ENCODE results near the gene VBP1.
"Not testable (repeated sequence)": the region's sequence is repeated elsewhere in the genome, so short reads cannot be mapped to it uniquely, and the experiment has no call there.

The VBP1 gene

GRCh38 chrX:155216179-155216939 lies at the start of gene VBP1:
VBP1 (plus strand) TSS chrX:155216460; CDS start chrX:155216483, 23 bp downstream.
- DNase-seq (ENCODE audit: low read depth in 2 of 2), result peak; percentile 68 to 73

GRCh38 chrX:155169881-155170280 lies 46.4 kb upstream of the VBP1 start:
- DNase-seq (ENCODE audit: low read depth in 2 of 2), result no peak

- DNase-seq (ENCODE audit: low read depth in 2 of 2), result no peak
These were observed 36.8 kb upstream of the VBP1 start for GRCh38 chrX:155179346-155179997.

GRCh38 chrX:155188786-155189185 lies 27.5 kb upstream of the VBP1 start:
- no peak for DNase-seq (ENCODE audit: low read depth in 2 of 2)

- DNase-seq (ENCODE audit: low read depth in 2 of 2), result no peak
These were observed 5.1 kb upstream of the VBP1 start for GRCh38 chrX:155211208-155211607.

GRCh38 chrX:155213731-155214130 lies 2.5 kb upstream of the VBP1 start:
- no peak for DNase-seq (ENCODE audit: low read depth in 2 of 2)

GRCh38 chrX:155215443-155216178 lies 649 bp upstream of the VBP1 start:
- DNase-seq (ENCODE audit: low read depth in 2 of 2), result peak in 1 of 2 donors; percentile 0

- DNase-seq (ENCODE audit: low read depth in 2 of 2), result no peak
These were observed 730 bp downstream of the VBP1 start for GRCh38 chrX:155216940-155217440.

GRCh38 chrX:155218777-155219176 lies 2.5 kb downstream of the VBP1 start:
- DNase-seq (ENCODE audit: low read depth in 2 of 2), result no peak

GRCh38 chrX:155221351-155221750 lies 5.1 kb downstream of the VBP1 start:
- DNase-seq (ENCODE audit: low read depth in 2 of 2), result no peak

- DNase-seq (ENCODE audit: low read depth in 2 of 2), result not testable (repeated sequence)
These were observed 7.5 kb downstream of the VBP1 start for GRCh38 chrX:155223746-155224145.

- DNase-seq (ENCODE audit: low read depth in 2 of 2), result no peak
These were observed 9.5 kb downstream of the VBP1 start for GRCh38 chrX:155225774-155226173.

GRCh38 chrX:155231163-155231562 lies 14.9 kb downstream of the VBP1 start:
- no peak for DNase-seq (ENCODE audit: low read depth in 2 of 2)

- no peak for DNase-seq (ENCODE audit: low read depth in 2 of 2)
These were observed 19.6 kb downstream of the VBP1 start for GRCh38 chrX:155235891-155236290.

- no peak for DNase-seq (ENCODE audit: low read depth in 2 of 2)
These were observed 21.5 kb downstream of the VBP1 start for GRCh38 chrX:155237719-155238118.

GRCh38 chrX:155242300-155242699 lies 26.0 kb downstream of the VBP1 start:
- no peak for DNase-seq (ENCODE audit: low read depth in 2 of 2)

GRCh38 chrX:155246748-155247147 lies 30.5 kb downstream of the VBP1 start:
- no peak for DNase-seq (ENCODE audit: low read depth in 2 of 2)

GRCh38 chrX:155247497-155247896 lies 31.2 kb downstream of the VBP1 start:
- DNase-seq (ENCODE audit: low read depth in 2 of 2), result no peak

- no peak for DNase-seq (ENCODE audit: low read depth in 2 of 2)
These were observed 35.1 kb downstream of the VBP1 start for GRCh38 chrX:155251391-155251790.

- DNase-seq (ENCODE audit: low read depth in 2 of 2), result no peak
These were observed 43.5 kb downstream of the VBP1 start for GRCh38 chrX:155259752-155260151.

GRCh38 chrX:155262970-155263754 lies 46.9 kb downstream of the VBP1 start:
- DNase-seq (ENCODE audit: low read depth in 2 of 2), result no peak
